HUES64 (cell line): ENCODE measurements around the gene CHST7.

Source experiments
- H3K27ac ChIP-seq: 2 replicates; pipeline ENCODE4 v1.7.0; 2013; ENCODE audit warnings: low read depth, low read length, inconsistent platforms
- H3K27me3 ChIP-seq: 2 replicates; pipeline ENCODE4 v1.6.1; 2013; ENCODE audit warnings: mild to moderate bottlenecking, low read length; ENCODE audit not compliant: insufficient read depth
- H3K36me3 ChIP-seq: 2 replicates; pipeline ENCODE4 v1.6.1; 2013; ENCODE audit warnings: mild to moderate bottlenecking, low read length; ENCODE audit not compliant: insufficient read depth
- H3K4me1 ChIP-seq: 2 replicates; pipeline ENCODE4 v1.6.1; 2013; ENCODE audit warnings: mild to moderate bottlenecking, low read length, moderate library complexity; ENCODE audit not compliant: insufficient read depth
- H3K4me3 ChIP-seq: 2 replicates; pipeline ENCODE4 v1.5.1; 2013; ENCODE audit warnings: mild to moderate bottlenecking, low read length, moderate library complexity
- H3K9ac ChIP-seq: 2 replicates; pipeline ENCODE4 v1.6.1; 2013; ENCODE audit warnings: mild to moderate bottlenecking, low read depth, low read length
- H3K9me3 ChIP-seq: 2 replicates; pipeline ENCODE4 v1.6.1; 2013; ENCODE audit warnings: low read depth, low read length; ENCODE audit not compliant: insufficient read depth
- WGBS: fragments of 150-250, 120-280 bp; methylation state at CpG from one replicate; pipeline ENCODE4 v1.1.7; 2013; ENCODE audit warnings: missing lambda C conversion rate; 5-methylcytosine and 5-hydroxymethylcytosine counted together

CHST7 gene

DNA sequence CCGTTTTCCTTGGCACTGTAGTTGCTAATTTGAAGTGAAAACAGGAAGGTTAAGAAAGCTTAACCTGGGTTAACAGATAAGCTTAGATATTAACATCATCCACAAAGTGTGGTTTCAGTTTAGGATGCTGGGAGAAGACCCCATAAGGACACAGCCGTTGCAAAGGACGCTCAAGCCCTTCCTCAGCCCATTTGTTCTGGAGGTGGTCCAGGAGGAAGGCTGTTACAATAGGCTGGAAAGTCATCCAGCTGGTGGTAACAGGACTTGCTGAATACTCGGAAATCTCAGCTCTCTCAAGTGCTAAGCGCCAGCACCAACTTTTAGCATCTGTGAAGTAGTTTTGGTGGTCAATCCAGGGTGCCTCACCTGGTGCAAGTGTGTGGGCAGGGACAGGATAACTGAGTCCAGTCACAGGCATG is 14.2 kb downstream of the CHST7 start:
- Histone ChIP-seq H3K9ac (no peak overlapping the region), H3K27ac (peak overlapping the region; percentile 76; the same call in 1 of the 2 replicates), H3K27me3 (no peaks in the 10 kb centered on the region), H3K4me3 (peak overlapping the region; percentile 28), H3K4me1 (peaks cover 34% of the 10 kb centered on the region), H3K9me3 (no peaks in the 10 kb centered on the region), H3K36me3 (no peaks in the 10 kb centered on the region)
- 19% methylated on average over 4 of the region's 5 CpGs for WGBS

- H3K4me3 ChIP-seq: peak overlapping the region; percentile 28
- no peaks in the 10 kb centered on the region for H3K27me3 ChIP-seq
- H3K9me3 ChIP-seq: no peaks in the 10 kb centered on the region
- H3K27ac ChIP-seq: peak overlapping the region; percentile 76; the same call in 1 of the 2 replicates
- WGBS: 11% methylated on average over 3 of the region's 4 CpGs
- no peaks in the 10 kb centered on the region for H3K36me3 ChIP-seq
- H3K9ac ChIP-seq: no peak overlapping the region
- peaks cover 30% of the 10 kb centered on the region for H3K4me1 ChIP-seq
Observed at GRCh38 chrX:46588263-46588662, 14.7 kb downstream of the CHST7 start.

GRCh38 chrX:46589977-46590723 is 16.6 kb downstream of the CHST7 start:
- Histone ChIP-seq H3K4me1 (peaks cover 24% of the 10 kb centered on the region), H3K27ac (no peak overlapping the region), H3K4me3 (no peak overlapping the region), H3K36me3 (no peaks in the 10 kb centered on the region), H3K9me3 (no peaks in the 10 kb centered on the region), H3K27me3 (no peaks in the 10 kb centered on the region), H3K9ac (no peak overlapping the region)
- WGBS: 80% methylated on average over 5 of the region's 7 CpGs

DNA sequence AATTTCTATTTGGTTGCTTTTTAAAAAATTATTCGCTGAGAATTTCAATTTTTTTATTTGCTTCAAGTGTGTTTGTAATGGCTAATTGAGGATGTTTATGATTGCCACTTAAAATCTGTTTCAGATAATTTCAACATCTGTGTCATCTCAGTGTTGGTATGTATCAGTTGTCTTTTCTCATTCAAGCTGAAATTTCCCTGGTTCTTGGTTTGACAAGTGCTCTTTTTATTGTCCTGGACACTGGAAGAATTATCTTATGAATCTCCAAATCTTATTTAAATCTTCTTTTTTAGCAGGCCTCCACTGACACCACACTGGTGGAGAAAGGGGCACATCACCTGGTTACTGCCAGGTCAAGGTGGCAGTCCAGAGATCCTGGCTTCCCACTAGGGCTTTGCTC is 21.5 kb downstream of the CHST7 start:
- no peaks in the 10 kb centered on the region for H3K9me3 ChIP-seq
- no peak overlapping the region for H3K27ac ChIP-seq

DNA sequence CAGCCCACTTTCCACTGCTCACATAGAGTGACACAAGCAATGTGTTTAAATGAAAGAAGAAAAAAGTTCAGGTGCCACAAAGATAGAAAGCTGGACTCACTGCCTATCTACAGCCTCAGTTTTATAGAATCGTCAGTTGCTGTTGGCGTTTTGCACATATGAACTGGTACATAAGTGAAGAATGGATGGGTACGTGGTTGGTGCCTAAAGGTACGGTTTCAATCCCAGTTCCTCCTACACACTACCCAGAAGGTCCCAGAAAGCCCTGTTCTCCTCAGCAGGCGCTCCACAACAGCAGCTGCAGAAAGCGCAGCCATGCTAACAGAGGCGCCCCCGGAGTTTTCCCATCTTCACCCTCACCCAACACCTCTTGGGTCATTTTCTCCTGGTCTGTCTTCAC is 23.6 kb downstream of the CHST7 start:
- Histone ChIP-seq H3K27ac (no peak overlapping the region), H3K4me3 (no peak overlapping the region), H3K27me3 (no peaks in the 10 kb centered on the region), H3K4me1 (no peaks in the 10 kb centered on the region), H3K9me3 (no peaks in the 10 kb centered on the region), H3K9ac (no peak overlapping the region), H3K36me3 (no peaks in the 10 kb centered on the region; the same call in 1 of the 2 replicates)
- 93% methylated on average over 6 of the region's 8 CpGs for WGBS

More for the DNA sequence above, 21.5 kb downstream of the CHST7 start:
- WGBS: no CpG with 5 or more reads among the region's 1 CpG
- Histone ChIP-seq H3K4me3 (no peak overlapping the region), H3K27me3 (no peaks in the 10 kb centered on the region), H3K36me3 (no peaks in the 10 kb centered on the region; the same call in 1 of the 2 replicates), H3K4me1 (no peaks in the 10 kb centered on the region), H3K9ac (no peak overlapping the region)

- H3K4me1 ChIP-seq: no peaks in the 10 kb centered on the region
- no peaks in the 10 kb centered on the region for H3K27me3 ChIP-seq
- no peaks in the 10 kb centered on the region; the same call in 1 of the 2 replicates for H3K36me3 ChIP-seq
- no peak overlapping the region for H3K9ac ChIP-seq
- H3K9me3 ChIP-seq: no peaks in the 10 kb centered on the region
- WGBS: 89% methylated on average over 5 of the region's 6 CpGs
- no peak overlapping the region for H3K27ac ChIP-seq
- H3K4me3 ChIP-seq: no peak overlapping the region
Observed at GRCh38 chrX:46597771-46598170, 24.2 kb downstream of the CHST7 start.

GRCh38 chrX:46599051-46599560 is 25.5 kb downstream of the CHST7 start:
- 11% methylated on average over 1 of the region's 1 CpG for WGBS
- no peak overlapping the region for H3K9ac ChIP-seq
- H3K27me3 ChIP-seq: no peaks in the 10 kb centered on the region
- H3K27ac ChIP-seq: no peak overlapping the region
- no peaks in the 10 kb centered on the region for H3K9me3 ChIP-seq
- H3K4me3 ChIP-seq: no peak overlapping the region
- no peaks in the 10 kb centered on the region; the same call in 1 of the 2 replicates for H3K36me3 ChIP-seq
- no peaks in the 10 kb centered on the region for H3K4me1 ChIP-seq

GRCh38 chrX:46601283-46601682 is 27.7 kb downstream of the CHST7 start:
- peaks cover under 1% of the 10 kb centered on the region; the same call in 1 of the 2 replicates for H3K36me3 ChIP-seq
- no peak overlapping the region for H3K27ac ChIP-seq
- no peaks in the 10 kb centered on the region for H3K4me1 ChIP-seq
- H3K27me3 ChIP-seq: no peaks in the 10 kb centered on the region
- no peak overlapping the region for H3K4me3 ChIP-seq
- H3K9me3 ChIP-seq: no peaks in the 10 kb centered on the region
- WGBS: 74% methylated on average over 5 of the region's 6 CpGs
- no peak overlapping the region for H3K9ac ChIP-seq

- 97% methylated on average over 6 of the region's 6 CpGs for WGBS
- Histone ChIP-seq H3K4me1 (no peaks in the 10 kb centered on the region), H3K4me3 (no peak overlapping the region), H3K36me3 (peaks cover 4% of the 10 kb centered on the region; the same call in 1 of the 2 replicates), H3K9me3 (no peaks in the 10 kb centered on the region), H3K27ac (no peak overlapping the region), H3K9ac (no peak overlapping the region), H3K27me3 (no peaks in the 10 kb centered on the region)
Observed at GRCh38 chrX:46602468-46603102, 29.0 kb downstream of the CHST7 start.

DNA sequence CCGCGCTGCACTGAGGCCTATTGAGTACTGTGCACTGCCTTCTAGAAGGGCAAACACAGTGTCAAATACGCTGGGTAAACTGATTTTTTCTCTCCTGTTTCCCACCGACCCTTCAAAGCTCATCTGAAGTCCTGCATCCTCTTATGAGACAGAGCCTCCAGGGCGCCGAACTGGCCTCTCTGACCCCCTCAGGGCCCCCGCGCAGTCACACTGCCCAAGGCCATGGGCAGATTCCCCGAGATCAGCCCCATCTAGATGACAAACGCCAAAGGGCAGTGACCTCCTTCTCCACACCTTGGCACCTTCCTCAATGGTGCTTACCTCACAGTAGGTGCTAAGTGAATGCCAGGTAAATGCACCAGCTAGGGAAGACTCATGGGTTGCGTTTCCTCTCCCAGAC is 34.4 kb downstream of the CHST7 start:
- Histone ChIP-seq H3K27ac (no peak overlapping the region), H3K36me3 (peaks cover 5% of the 10 kb centered on the region; the same call in 1 of the 2 replicates), H3K4me1 (no peaks in the 10 kb centered on the region), H3K4me3 (no peak overlapping the region), H3K27me3 (no peaks in the 10 kb centered on the region), H3K9me3 (no peaks in the 10 kb centered on the region), H3K9ac (no peak overlapping the region)
- WGBS: 79% methylated on average over 11 of the region's 11 CpGs

DNA sequence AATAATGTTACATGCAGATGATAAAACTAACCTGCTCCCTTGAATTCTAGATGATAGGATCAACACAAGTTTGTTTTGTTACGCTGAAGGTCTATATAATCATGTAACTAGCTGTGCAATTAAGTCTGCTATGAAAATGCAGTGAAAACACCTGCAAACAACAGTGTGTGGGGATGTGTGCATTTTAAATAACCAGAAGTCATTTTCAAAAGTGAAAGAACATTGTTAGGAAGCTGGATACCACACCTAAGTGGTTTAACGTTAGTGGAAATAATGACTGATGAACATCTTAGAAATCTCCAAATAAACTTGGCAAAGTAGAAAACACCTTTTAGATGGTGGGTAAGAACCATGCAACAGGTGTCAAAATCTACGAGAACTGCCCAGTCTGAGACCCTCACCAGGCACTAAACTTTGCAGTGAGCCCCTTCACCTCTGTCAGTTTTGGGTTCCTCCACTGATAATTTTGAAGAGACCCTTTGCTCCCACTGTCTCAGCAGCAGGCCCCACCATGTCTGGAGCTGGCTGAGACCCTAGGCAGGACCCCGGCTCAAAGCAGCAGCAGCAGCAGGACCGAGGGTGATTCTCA is 36.6 kb downstream of the CHST7 start:
- Histone ChIP-seq H3K4me1 (no peaks in the 10 kb centered on the region), H3K36me3 (peaks cover 10% of the 10 kb centered on the region; the same call in 1 of the 2 replicates), H3K27me3 (no peaks in the 10 kb centered on the region), H3K27ac (no peak overlapping the region), H3K9me3 (no peaks in the 10 kb centered on the region), H3K4me3 (no peak overlapping the region), H3K9ac (no peak overlapping the region)
- WGBS: 89% methylated on average over 5 of the region's 5 CpGs
